ENCODE results near the gene USO1. TPM values are rescaled to one million over a fixed set of nuclear protein-coding genes. Genes with fewer than 3 reads are reported as not detected.

Gene USO1
- total and polyA plus RNA-seq, 2 of the 8 experiments (the other 6 are each of a cell fraction or from before 2014, with no cell fraction given): 57.3 to 198 TPM

GRCh38 chr4:75741027-75741426 lies 16.6 kb downstream of the USO1 start (continued):
- TF ChIP-seq SUZ12 (IDR thresholded peaks at IDR 0.05; ENCODE audit: low read length) (no peak), EP300 (IDR thresholded peaks at IDR 0.05; ENCODE audit: borderline replicate concordance in 1 of 2, low read depth in 2 of 2, low read length in 2 of 2) (no peak), YY1 (IDR thresholded peaks at IDR 0.05; ENCODE audit: low read depth, low read length) (no peak), CTBP2 (IDR thresholded peaks at IDR 0.05; ENCODE audit: borderline replicate concordance, insufficient read depth, insufficient read length, low read length) (no peak), KDM4A (IDR thresholded peaks at IDR 0.05; ENCODE audit: low read depth, low read length, severe bottlenecking) (no peak)
